Measurements from ENCODE around the gene AKR7A2.

DNA sequence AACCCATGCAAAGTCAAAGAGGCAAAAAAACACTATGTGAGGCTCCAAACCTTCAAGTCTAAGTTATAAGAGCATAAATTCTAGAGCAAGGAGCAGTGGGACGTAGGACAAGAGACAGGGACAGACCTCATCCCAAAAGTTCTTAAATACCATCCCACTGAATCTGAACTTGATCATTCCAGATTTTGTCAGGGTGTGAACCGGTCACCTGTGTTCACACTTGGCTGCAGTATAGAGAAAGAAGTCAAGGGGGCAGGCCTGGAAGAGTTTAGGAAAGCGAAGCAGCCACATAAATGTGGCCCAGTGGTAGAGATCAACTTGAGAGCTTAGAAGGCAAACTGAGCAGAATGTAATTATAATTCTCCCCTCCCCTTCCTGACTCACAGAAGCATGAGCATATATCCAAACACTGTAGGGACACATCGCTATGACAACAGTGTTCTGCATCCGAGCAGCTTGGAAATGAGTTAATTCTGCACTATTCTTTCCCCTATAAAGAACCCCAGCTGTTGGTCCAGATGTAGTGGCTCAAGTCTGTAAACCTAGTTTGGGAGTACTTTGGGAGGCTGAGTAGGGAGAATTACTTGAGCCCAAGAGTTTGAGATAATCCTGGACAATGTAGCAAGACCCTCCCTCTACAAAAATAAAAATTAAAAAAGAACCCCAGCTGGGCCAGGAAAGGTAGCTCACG, 2.7 kb downstream of the AKR7A2 start:
- TF ChIP-seq, protein P1, sequence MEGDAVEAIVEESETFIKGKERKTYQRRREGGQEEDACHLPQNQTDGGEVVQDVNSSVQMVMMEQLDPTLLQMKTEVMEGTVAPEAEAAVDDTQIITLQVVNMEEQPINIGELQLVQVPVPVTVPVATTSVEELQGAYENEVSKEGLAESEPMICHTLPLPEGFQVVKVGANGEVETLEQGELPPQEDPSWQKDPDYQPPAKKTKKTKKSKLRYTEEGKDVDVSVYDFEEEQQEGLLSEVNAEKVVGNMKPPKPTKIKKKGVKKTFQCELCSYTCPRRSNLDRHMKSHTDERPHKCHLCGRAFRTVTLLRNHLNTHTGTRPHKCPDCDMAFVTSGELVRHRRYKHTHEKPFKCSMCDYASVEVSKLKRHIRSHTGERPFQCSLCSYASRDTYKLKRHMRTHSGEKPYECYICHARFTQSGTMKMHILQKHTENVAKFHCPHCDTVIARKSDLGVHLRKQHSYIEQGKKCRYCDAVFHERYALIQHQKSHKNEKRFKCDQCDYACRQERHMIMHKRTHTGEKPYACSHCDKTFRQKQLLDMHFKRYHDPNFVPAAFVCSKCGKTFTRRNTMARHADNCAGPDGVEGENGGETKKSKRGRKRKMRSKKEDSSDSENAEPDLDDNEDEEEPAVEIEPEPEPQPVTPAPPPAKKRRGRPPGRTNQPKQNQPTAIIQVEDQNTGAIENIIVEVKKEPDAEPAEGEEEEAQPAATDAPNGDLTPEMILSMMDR (optimal IDR thresholded peaks at IDR 0.05 in 1 of 3, IDR thresholded peaks at IDR 0.05 in 1 of 3, conservative IDR thresholded peaks at IDR 0.05 in 1 of 3; ENCODE audit: extremely low read depth in 1 of 3, insufficient read depth in 2 of 3, low read length in 3 of 3): no peak
- TF ChIP-seq EZH2 (IDR thresholded peaks at IDR 0.05; ENCODE audit: low read length): no peak
